IMR-90 (cell line): ENCODE results near the gene PAN3. TPM values are rescaled to one million over a fixed set of nuclear protein-coding genes. Genes with fewer than 3 reads are reported as not detected.

Source experiments
- ATAC-seq: fragments of 200-7000 bp; cut with Tn5 transposase; 2 replicates; pipeline ENCODE4 v1.9.1; 2020; ENCODE audit warnings: low read depth, mild to moderate bottlenecking, moderate library complexity
- BruUV-seq: library from RNA; stranded (reverse); fragments of 400-500 nt; replicated peaks from 2 replicates; lab custom pipeline; 2021; lab: Mats Ljungman, UMichigan
- CTCF ChIA-PET: fragments of 300-600 bp; formaldehyde crosslinking; extraction: SDS; loops from one replicate; lab custom pipeline; 2021; ENCODE audit warnings: antibody characterized with exemption; lab: Yijun Ruan, JAX
- POLR2A ChIA-PET: fragments of 300-600 bp; sonication (Branson Sonifier 250); formaldehyde crosslinking; loops from one replicate; lab custom pipeline; 2022; ENCODE audit warnings: antibody characterized with exemption; ENCODE audit not compliant: unreplicated experiment; lab: Charles Lee
- DNase-seq: peaks from one replicate; pipeline ENCODE4 v3.0.0; 2013
- H2AFZ ChIP-seq: replicated peaks from 2 replicates; pipeline ENCODE3; 2013; ENCODE audit warnings: low read length, mild to moderate bottlenecking; ENCODE audit not compliant: poor library complexity
- H2AK5ac ChIP-seq: 2 replicates; pipeline ENCODE4 v1.6.1; 2013; ENCODE audit warnings: low read depth, low read length, inconsistent platforms
- H2AK9ac ChIP-seq: replicated peaks from 2 replicates; pipeline ENCODE3; 2013; ENCODE audit warnings: mild to moderate bottlenecking, low read depth, low read length, moderate library complexity; ENCODE audit not compliant: poor library complexity
- H2BK120ac ChIP-seq: 2 replicates; pipeline ENCODE4 v1.6.1; 2013; ENCODE audit warnings: low read depth, low read length, inconsistent platforms
- H2BK15ac ChIP-seq: 3 replicates; pipeline ENCODE4 v1.6.1; 2013; ENCODE audit warnings: low read depth, low read length, inconsistent platforms
- H2BK20ac ChIP-seq: 2 replicates; pipeline ENCODE4 v1.6.1; 2013; ENCODE audit warnings: low read depth, mild to moderate bottlenecking, inconsistent platforms, low read length, moderate library complexity
- H2BK5ac ChIP-seq: 2 replicates; pipeline ENCODE4 v1.6.1; 2013; ENCODE audit warnings: mild to moderate bottlenecking, low read depth, low read length, inconsistent platforms; ENCODE audit not compliant: poor library complexity, severe bottlenecking
- H3K14ac ChIP-seq: replicated peaks from 2 replicates; pipeline ENCODE4 v1.6.1; 2013; ENCODE audit warnings: low read depth, low read length, inconsistent platforms
- H3K18ac ChIP-seq: 2 replicates; pipeline ENCODE4 v1.6.1; 2013; ENCODE audit warnings: low read depth, low read length, control low read depth
- H3K23ac ChIP-seq: 2 replicates; pipeline ENCODE4 v1.6.1; 2013; ENCODE audit warnings: low read depth, low read length, inconsistent platforms
- H3K27ac ChIP-seq: 2 replicates; pipeline ENCODE4 v1.5.1; 2013; ENCODE audit warnings: mild to moderate bottlenecking, control low read depth, low read length; ENCODE audit not compliant: insufficient read depth
- H3K27me3 ChIP-seq: 2 replicates; pipeline ENCODE4 v1.6.1; 2013; ENCODE audit warnings: low read length; ENCODE audit not compliant: control insufficient read depth, insufficient read depth
- H3K36me3 ChIP-seq: 2 replicates; pipeline ENCODE4 v1.6.1; 2013; ENCODE audit warnings: low read length, mixed read lengths; ENCODE audit not compliant: control insufficient read depth, insufficient read depth
- H3K4ac ChIP-seq: 2 replicates; pipeline ENCODE4 v1.6.1; 2013; ENCODE audit warnings: low read depth, low read length, inconsistent platforms
- H3K4me1 ChIP-seq: 2 replicates; pipeline ENCODE4 v1.6.1; 2013; ENCODE audit warnings: low read length, mixed read lengths; ENCODE audit not compliant: control insufficient read depth, insufficient read depth
- H3K4me2 ChIP-seq: 2 replicates; pipeline ENCODE4 v1.6.1; 2013; ENCODE audit warnings: low read depth, mild to moderate bottlenecking, control low read depth, low read length, moderate library complexity
- H3K4me3 ChIP-seq: 2 replicates; pipeline ENCODE4 v1.5.1; 2013; ENCODE audit warnings: low read depth, mild to moderate bottlenecking, control low read depth, low read length, moderate library complexity; ENCODE audit not compliant: insufficient read depth
- H3K56ac ChIP-seq: 2 replicates; pipeline ENCODE4 v1.6.1; 2013; ENCODE audit warnings: low read length, inconsistent platforms; ENCODE audit not compliant: insufficient read depth; ENCODE audit errors: extremely low read depth
- H3K79me1 ChIP-seq, 2 experiments: 2 replicates each; pipeline ENCODE4 v1.6.1; 2013; ENCODE audit warnings: low read length in 2 of 2, inconsistent platforms in 1 of 2, low read depth in 1 of 2
- H3K9ac ChIP-seq: 2 replicates; pipeline ENCODE4 v1.6.1; 2013; ENCODE audit warnings: low read depth, low read length, control low read depth
- H3K9me1 ChIP-seq: 2 replicates; pipeline ENCODE4 v1.6.1; 2013; ENCODE audit warnings: low read length, inconsistent platforms; ENCODE audit not compliant: insufficient read depth
- H3K9me3 ChIP-seq: 2 replicates; pipeline ENCODE4 v1.6.1; 2013; ENCODE audit warnings: low read length; ENCODE audit not compliant: control insufficient read depth, insufficient read depth
- H4K20me1 ChIP-seq: 2 replicates; pipeline ENCODE4 v1.6.1; 2013; ENCODE audit warnings: low read length, inconsistent platforms; ENCODE audit not compliant: insufficient read depth
- H4K5ac ChIP-seq: 2 replicates; pipeline ENCODE4 v1.6.1; 2013; ENCODE audit warnings: mild to moderate bottlenecking, low read depth, low read length, control low read depth
- H4K8ac ChIP-seq, 2 experiments: 2 replicates each; pipeline ENCODE4 v1.6.1; 2013; ENCODE audit warnings: low read depth in 2 of 2, low read length in 2 of 2, control low read depth in 1 of 2, inconsistent platforms in 1 of 2
- H4K91ac ChIP-seq: 2 replicates; pipeline ENCODE4 v1.6.1; 2013; ENCODE audit warnings: low read depth, low read length, inconsistent platforms; ENCODE audit not compliant: insufficient read depth
- BHLHE40 ChIP-seq: fragments of 150-350 bp; IDR thresholded peaks from 2 replicates; pipeline ENCODE4 v1.6.1; 2016; ENCODE audit warnings: mild to moderate bottlenecking, low read depth, low read length
- CEBPB ChIP-seq: IDR thresholded peaks from 2 replicates; pipeline ENCODE4 v1.6.1; 2012; ENCODE audit warnings: low read depth, low read length, improper control_type of control experiment
- CHD1 ChIP-seq: IDR thresholded peaks from 2 replicates; pipeline ENCODE4 v1.6.1; 2012; ENCODE audit warnings: low read depth, low read length, improper control_type of control experiment
- CTCF ChIP-seq: conservative IDR thresholded peaks from 2 replicates; pipeline ENCODE4 v1.5.1; 2012; ENCODE audit warnings: mild to moderate bottlenecking, low read depth, low read length, improper control_type of control experiment
- MAFK ChIP-seq: IDR thresholded peaks from 2 replicates; pipeline ENCODE4 v1.6.1; 2012; ENCODE audit warnings: low read depth, low read length, improper control_type of control experiment
- MXI1 ChIP-seq: IDR thresholded peaks from 2 replicates; pipeline ENCODE4 v1.6.1; 2012; ENCODE audit warnings: low read depth, mild to moderate bottlenecking, low read length, moderate library complexity, borderline replicate concordance
- NFE2L2 ChIP-seq: fragments of 150-350 bp; IDR thresholded peaks from 2 replicates; pipeline ENCODE4 v1.6.1; 2016; ENCODE audit warnings: low read depth, mild to moderate bottlenecking, low read length
- POLR2A ChIP-seq: IDR thresholded peaks from 2 replicates; pipeline ENCODE4 v1.6.1; 2012; ENCODE audit warnings: mild to moderate bottlenecking, low read depth, low read length
- RAD21 ChIP-seq: IDR thresholded peaks from 2 replicates; pipeline ENCODE4 v1.6.1; 2012; ENCODE audit warnings: low read length, improper control_type of control experiment
- RCOR1 ChIP-seq: IDR thresholded peaks from 2 replicates; pipeline ENCODE4 v1.6.1; 2012; ENCODE audit warnings: mild to moderate bottlenecking, low read length, improper control_type of control experiment; ENCODE audit not compliant: insufficient replicate concordance
- SMC3 ChIP-seq: fragments of 150-350 bp; IDR thresholded peaks from 2 replicates; pipeline ENCODE4 v1.6.1; 2016; ENCODE audit warnings: low read depth, mild to moderate bottlenecking, antibody characterized with exemption, low read length, moderate library complexity
- WGBS, 2 experiments: methylation state at CpG; one replicate each; pipeline versions ENCODE4 v1.1.5 to v1.1.7; 2013; ENCODE audit warnings: missing lambda C conversion rate in 2 of 2; ENCODE audit not compliant: insufficient read length in 1 of 2; ENCODE audit errors: extremely low coverage in 2 of 2; 5-methylcytosine and 5-hydroxymethylcytosine counted together
- dilution Hi-C: fragments of 300-500 bp; cut with HindIII; formaldehyde crosslinking; loops from one replicate; pipeline ENCODE4 v1.14.3; 2018; ENCODE audit warnings: low sequenced_read_pairs; ENCODE audit not compliant: unreplicated experiment
- in situ Hi-C: fragments of 300-500 bp; cut with MboI; formaldehyde crosslinking; loops from 3 replicates; pipeline ENCODE4 v1.14.3; 2019; ENCODE audit warnings: low sequenced_read_pairs, inconsistent platforms, mixed read lengths
- intact Hi-C: fragments of 100-400 bp; cut with micrococcal nuclease; formaldehyde crosslinking; loops from 2 replicates; pipeline ENCODE4 v1.10.0; 2022
- polyA plus RNA-seq, 3 experiments: library from polyadenylated mRNA; depleted of rRNA; stranded (reverse); fragments of >200 nt; gene quantifications; 2 replicates each; pipeline ENCODE4 v1.2.3, GENCODE V29; 2012; ENCODE audit warnings: low replicate concordance in 1 of 3
- total RNA-seq: library from RNA; depleted of rRNA; stranded (reverse); fragments of >200 nt; gene quantifications from 2 replicates; pipeline ENCODE4 v1.2.3, GENCODE V29; 2012
- TF ChIP-seq, protein P1 (sequence below): fragments of 150-350 bp; IDR thresholded peaks from 2 replicates; pipeline ENCODE4 v1.6.1; 2016; ENCODE audit warnings: low read depth, mild to moderate bottlenecking, low read length, moderate library complexity, borderline replicate concordance

The PAN3 gene
- total and polyA plus RNA-seq, 2 of the 4 experiments (the other 2 are of a cell fraction) = 6.6 to 15.1 TPM

DNA sequence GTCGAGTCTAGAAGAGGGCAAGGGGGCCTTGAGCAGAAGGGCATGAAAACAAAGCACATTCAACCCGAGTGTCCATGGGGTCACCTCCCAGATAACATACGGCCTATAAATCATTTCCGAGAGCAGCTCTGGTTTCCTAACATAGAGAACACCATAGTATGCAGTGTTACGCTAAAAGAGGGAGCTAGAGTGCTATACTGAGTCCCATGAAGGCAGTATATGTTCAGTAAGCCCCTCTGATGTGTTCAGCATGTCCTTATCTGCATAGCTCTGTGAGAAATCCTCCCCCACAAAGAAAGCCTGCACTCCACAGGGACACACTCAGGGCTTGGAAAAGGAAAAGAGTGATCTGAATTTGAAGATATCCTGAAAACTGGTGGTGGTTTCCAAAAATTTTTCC, 181.2 kb downstream of the PAN3 start:
- Histone ChIP-seq H3K9ac (no peak overlapping the region), H3K14ac (no peak overlapping the region), H3K27me3 (peaks cover 5% of the 10 kb centered on the region; the same call in 1 of the 2 replicates), H3K4me1 (peaks cover 2% of the 10 kb centered on the region; the same call in 1 of the 2 replicates), H3K4ac (no peak overlapping the region), H2BK5ac (no peak overlapping the region), H4K5ac (no peak overlapping the region), H4K91ac (no peak overlapping the region), H3K36me3 (no peaks in the 10 kb centered on the region), H2AK5ac (no peak overlapping the region), H3K4me2 (no peak overlapping the region), H2BK20ac (no peak overlapping the region), H4K20me1 (peaks cover 5% of the 10 kb centered on the region; the same call in 1 of the 2 replicates), H2AFZ (no peak overlapping the region), H3K4me3 (no peak overlapping the region), H2BK120ac (no peak overlapping the region), H3K56ac (no peak overlapping the region), H3K79me1 (no peaks in the 10 kb centered on the region), H3K18ac (no peak overlapping the region), H3K27ac (no peak overlapping the region), H2AK9ac (no peak overlapping the region), H3K9me3 (no peaks in the 10 kb centered on the region), H4K8ac (no peak overlapping the region), H3K9me1 (no peaks in the 10 kb centered on the region; the same call in 1 of the 2 replicates), H3K23ac (no peak overlapping the region), H2BK15ac (no peak overlapping the region)
- ATAC-seq (no peak), DNase-seq (no peak)
- no TSS peak for BruUV-seq
- dilution Hi-C loops (no loop called here), in situ Hi-C loops (no loop called here), intact Hi-C loops (no loop called here)
- 43% methylated on average over 1 of the region's 5 CpGs; no CpG with 5 or more reads in 1 of the 2 experiments for WGBS, 2 experiments
- POLR2A ChIA-PET = no interaction called here
- CTCF ChIA-PET = no interaction called here
- TF ChIP-seq RCOR1 (no peak), MAFK (no peak), NFE2L2 (no peak), MXI1 (no peak), CTCF (no peak), SMC3 (no peak), RAD21 (no peak), POLR2A (no peak), CHD1 (no peak), CEBPB (no peak), BHLHE40 (no peak)
- TF ChIP-seq, protein P1, sequence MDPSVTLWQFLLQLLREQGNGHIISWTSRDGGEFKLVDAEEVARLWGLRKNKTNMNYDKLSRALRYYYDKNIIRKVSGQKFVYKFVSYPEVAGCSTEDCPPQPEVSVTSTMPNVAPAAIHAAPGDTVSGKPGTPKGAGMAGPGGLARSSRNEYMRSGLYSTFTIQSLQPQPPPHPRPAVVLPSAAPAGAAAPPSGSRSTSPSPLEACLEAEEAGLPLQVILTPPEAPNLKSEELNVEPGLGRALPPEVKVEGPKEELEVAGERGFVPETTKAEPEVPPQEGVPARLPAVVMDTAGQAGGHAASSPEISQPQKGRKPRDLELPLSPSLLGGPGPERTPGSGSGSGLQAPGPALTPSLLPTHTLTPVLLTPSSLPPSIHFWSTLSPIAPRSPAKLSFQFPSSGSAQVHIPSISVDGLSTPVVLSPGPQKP = no peak
